Ovary (tissue), 3 donors: Measurements from ENCODE around the gene PRKD2.

Experiments used
- CTCF ChIP-seq, 3 donors: fragments of 450-650 bp in 2 of 3; fragments of 200-600 bp in 1 of 3; IDR thresholded peaks; one replicate each; pipeline versions ENCODE4 v1.5.1 to v1.8.0; 2016 to 2022; ENCODE audit warnings: antibody characterized with exemption in 3 of 3, mild to moderate bottlenecking in 1 of 3
- EP300 ChIP-seq: sonication (generic); formaldehyde crosslinking; IDR thresholded peaks from one replicate; pipeline ENCODE4 v1.6.1; 2017; ENCODE audit warnings: antibody characterized with exemption
- POLR2A ChIP-seq: fragments of 450-650 bp; IDR thresholded peaks from one replicate; pipeline ENCODE4 v1.6.1; 2017; ENCODE audit warnings: antibody characterized with exemption, mild to moderate bottlenecking, moderate library complexity
- donor health status: DM: no; HTN: no; CAD: no.

- TF ChIP-seq CTCF (IDR thresholded peaks at IDR 0.05) (peak; percentile 81 to 97 (median 89)), POLR2A (no peak), EP300 (no peak)
Measured at GRCh38 chr19:46728693-46729339, 11.9 kb upstream of the PRKD2 start.
